GM12865 (cell line): ENCODE results near the gene SDHAF4.

Experiments
- DNase-seq: peaks from one replicate; pipeline ENCODE4 v3.0.0; 2010; ENCODE audit warnings: low read depth
- H3K4me3 ChIP-seq: 2 replicates; pipeline ENCODE4 v1.5.1; 2011; ENCODE audit warnings: mild to moderate bottlenecking, low read depth, low read length, control low read depth
- TF ChIP-seq, protein P1 (sequence below): IDR thresholded peaks from 2 replicates; pipeline ENCODE4 v1.5.1; 2011; ENCODE audit warnings: low read length, control low read depth, low read depth, inconsistent platforms; ENCODE audit not compliant: insufficient read depth; ENCODE audit errors: missing control alignments

Gene SDHAF4

DNA sequence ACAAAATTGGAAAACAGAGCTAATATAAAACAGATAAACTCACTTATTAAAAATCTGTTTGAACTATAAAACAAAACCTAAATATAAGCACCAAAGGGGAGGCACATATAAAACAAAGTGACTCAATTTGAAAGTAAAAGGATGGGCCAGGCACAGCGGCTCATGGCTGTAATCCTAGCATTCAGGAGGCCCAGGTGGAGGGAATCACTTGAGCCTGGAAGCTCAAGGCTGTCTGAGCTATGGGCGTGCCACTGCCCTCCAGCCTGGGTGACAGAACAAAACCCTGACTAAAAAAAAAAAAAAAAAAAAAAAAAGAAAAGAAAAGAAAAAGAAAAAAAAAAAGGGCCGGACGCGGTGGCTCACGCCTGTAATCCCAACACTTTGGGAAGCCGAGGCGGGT is 69.9 kb downstream of the SDHAF4 start:
- TF ChIP-seq, protein P1, sequence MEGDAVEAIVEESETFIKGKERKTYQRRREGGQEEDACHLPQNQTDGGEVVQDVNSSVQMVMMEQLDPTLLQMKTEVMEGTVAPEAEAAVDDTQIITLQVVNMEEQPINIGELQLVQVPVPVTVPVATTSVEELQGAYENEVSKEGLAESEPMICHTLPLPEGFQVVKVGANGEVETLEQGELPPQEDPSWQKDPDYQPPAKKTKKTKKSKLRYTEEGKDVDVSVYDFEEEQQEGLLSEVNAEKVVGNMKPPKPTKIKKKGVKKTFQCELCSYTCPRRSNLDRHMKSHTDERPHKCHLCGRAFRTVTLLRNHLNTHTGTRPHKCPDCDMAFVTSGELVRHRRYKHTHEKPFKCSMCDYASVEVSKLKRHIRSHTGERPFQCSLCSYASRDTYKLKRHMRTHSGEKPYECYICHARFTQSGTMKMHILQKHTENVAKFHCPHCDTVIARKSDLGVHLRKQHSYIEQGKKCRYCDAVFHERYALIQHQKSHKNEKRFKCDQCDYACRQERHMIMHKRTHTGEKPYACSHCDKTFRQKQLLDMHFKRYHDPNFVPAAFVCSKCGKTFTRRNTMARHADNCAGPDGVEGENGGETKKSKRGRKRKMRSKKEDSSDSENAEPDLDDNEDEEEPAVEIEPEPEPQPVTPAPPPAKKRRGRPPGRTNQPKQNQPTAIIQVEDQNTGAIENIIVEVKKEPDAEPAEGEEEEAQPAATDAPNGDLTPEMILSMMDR: no peak
- no peak overlapping the region for H3K4me3 ChIP-seq
- DNase-seq: no peak

DNA sequence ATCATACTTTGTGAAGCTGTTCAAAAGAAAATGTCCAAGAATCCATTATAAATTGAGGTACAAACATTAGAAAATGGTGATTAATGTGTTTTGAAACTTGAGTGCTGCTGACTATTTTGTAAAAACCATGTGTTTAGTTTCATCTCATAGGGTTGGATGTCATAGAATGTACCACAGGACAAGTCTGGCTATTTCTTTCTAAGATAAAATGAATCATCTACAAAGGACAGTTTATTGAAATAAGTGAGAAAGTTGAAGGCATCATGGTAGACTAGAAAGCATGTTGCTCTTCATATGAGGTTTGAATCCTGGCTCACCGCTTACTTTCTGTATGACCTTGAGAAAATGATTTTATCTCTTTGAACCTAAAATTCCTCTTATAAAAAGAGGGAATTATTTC is 71.7 kb downstream of the SDHAF4 start:
- TF ChIP-seq, protein P1: no peak
- no peak overlapping the region for H3K4me3 ChIP-seq
- no peak for DNase-seq
